Stomach smooth muscle (tissue), 2 donors: ENCODE data around the gene FOXD2.

Source experiments
- H3K27ac ChIP-seq: one replicate; pipeline ENCODE4 v1.7.0; 2013; ENCODE audit warnings: mild to moderate bottlenecking, low read length, inconsistent platforms
- H3K27me3 ChIP-seq, 2 donors: one replicate each; pipeline ENCODE4 v1.7.0; 2013; ENCODE audit warnings: low read length in 2 of 2; ENCODE audit not compliant: insufficient read depth in 2 of 2, control insufficient read depth in 1 of 2
- H3K36me3 ChIP-seq, 2 donors: one replicate each; pipeline ENCODE4 v1.7.0; 2013; ENCODE audit warnings: low read length in 2 of 2; ENCODE audit not compliant: control insufficient read depth in 2 of 2, insufficient read depth in 2 of 2
- H3K4me1 ChIP-seq: one replicate; pipeline ENCODE4 v1.7.0; 2013; ENCODE audit warnings: low read length; ENCODE audit not compliant: control insufficient read depth, insufficient read depth
- H3K4me3 ChIP-seq, 2 donors: one replicate each; pipeline ENCODE4 v1.7.0; 2013; ENCODE audit warnings: low read length in 2 of 2
- H3K9ac ChIP-seq, 2 donors: one replicate each; pipeline ENCODE4 v1.7.0; 2013; ENCODE audit warnings: low read length in 2 of 2, mild to moderate bottlenecking in 1 of 2
- H3K9me3 ChIP-seq, 2 donors: one replicate each; pipeline ENCODE4 v1.7.0; 2013; ENCODE audit warnings: low read length in 2 of 2; ENCODE audit not compliant: control insufficient read depth in 2 of 2
- donor health status: healthy.
- donor health status: Pancreatic carcinoma.

Gene FOXD2

DNA sequence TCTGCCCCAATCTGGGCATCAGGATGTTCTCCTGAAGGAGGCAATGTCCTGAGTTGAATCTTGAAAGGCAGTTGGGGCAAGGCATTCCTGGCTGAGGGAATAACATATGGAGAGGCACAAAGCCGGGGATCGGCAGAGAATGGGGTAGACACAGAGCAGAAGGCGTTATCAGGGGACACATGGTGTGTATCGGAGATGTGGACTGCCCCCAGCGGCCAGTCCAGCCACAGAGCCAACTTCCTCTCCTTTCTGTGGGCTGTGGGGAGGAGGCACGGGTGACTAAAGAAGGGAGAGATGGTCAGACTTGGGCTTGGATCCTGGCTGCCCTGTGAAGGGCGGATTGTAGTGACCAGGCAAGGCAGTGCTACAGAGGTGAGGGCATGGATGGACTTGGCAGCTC is 32.1 kb downstream of the FOXD2 start:
- Histone ChIP-seq H3K36me3 (no peaks in the 10 kb centered on the region), H3K4me3 (no peak overlapping the region), H3K4me1 (no peaks in the 10 kb centered on the region), H3K27me3 (peaks cover 14 to 18% of the 10 kb centered on the region in 2 donors), H3K9ac (no peak overlapping the region), H3K9me3 (no peaks in the 10 kb centered on the region), H3K27ac (no peak overlapping the region)

DNA sequence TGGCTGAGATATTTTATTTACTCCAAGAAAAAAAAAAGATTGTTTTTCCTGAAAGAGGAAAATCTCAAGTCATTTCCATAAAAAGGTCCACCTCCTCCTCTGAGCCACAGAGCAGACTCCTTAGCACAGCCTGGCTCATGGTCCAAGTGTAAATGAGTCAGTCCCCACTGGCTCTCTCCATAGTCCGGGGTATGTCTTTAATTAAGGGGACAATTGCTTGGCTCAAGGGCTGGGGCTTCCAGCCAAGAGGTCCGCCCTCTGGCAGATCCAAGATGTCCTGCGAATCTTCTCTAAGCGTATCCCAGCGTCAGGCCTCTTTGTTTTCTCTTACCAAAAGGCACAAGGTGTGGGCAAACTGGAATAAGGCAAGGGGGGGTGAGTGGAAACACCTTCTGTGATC is 33.3 kb downstream of the FOXD2 start:
- no peaks in the 10 kb centered on the region for H3K36me3 ChIP-seq
- H3K4me1 ChIP-seq: no peaks in the 10 kb centered on the region
- H3K4me3 ChIP-seq: no peak overlapping the region
- no peaks in the 10 kb centered on the region for H3K9me3 ChIP-seq
- no peak overlapping the region for H3K9ac ChIP-seq
- no peak overlapping the region for H3K27ac ChIP-seq
- peaks cover 14 to 18% of the 10 kb centered on the region in 2 donors for H3K27me3 ChIP-seq

DNA sequence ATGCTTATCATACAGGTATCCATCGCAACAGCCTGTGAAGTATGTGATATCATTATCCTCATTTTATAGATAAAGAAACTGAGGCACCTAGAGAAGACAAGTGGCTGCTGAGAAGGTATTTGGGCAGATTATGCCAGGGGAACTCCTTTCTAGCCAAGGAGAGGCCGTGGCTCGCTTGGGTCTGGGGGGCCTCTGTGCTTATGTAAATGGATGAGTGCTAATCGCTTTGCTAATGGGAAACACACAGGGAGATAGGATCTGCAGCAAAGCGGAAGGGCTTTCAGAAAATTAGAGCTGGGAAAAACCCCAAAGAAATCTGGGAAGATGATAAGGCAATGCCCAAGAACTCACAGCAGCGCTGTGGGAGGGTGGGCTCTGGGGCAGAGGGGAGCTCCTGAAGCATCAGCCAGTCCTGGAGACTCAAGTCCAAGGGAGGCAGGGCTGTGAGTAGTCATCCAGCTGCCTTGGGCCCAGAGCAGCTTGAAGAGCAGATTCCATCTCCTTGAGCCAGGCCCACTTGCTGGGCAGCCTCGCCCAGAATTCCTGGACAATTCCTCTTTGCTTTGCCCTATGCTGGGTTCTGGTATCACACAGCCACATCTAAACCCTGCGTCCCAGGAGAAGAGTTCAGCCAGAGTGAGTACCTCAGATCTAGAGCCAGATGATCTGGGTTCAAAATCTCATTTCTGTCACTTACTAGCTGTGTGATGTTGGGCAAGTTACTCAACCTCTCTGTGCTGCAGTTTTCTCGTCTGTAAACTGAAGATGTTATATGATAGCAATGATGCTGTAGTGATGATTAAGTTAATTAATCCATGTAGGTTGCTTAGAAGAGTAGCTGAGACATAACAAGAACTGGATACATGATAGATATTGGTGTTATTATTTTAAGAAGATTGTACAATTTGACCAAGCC is 36.7 kb downstream of the FOXD2 start:
- Histone ChIP-seq H3K36me3 (no peaks in the 10 kb centered on the region), H3K9ac (no peak overlapping the region), H3K4me3 (no peak overlapping the region), H3K27ac (no peak overlapping the region), H3K4me1 (peaks cover 8% of the 10 kb centered on the region), H3K9me3 (no peaks in the 10 kb centered on the region), H3K27me3 (peaks cover 6 to 9% of the 10 kb centered on the region in 2 donors)

DNA sequence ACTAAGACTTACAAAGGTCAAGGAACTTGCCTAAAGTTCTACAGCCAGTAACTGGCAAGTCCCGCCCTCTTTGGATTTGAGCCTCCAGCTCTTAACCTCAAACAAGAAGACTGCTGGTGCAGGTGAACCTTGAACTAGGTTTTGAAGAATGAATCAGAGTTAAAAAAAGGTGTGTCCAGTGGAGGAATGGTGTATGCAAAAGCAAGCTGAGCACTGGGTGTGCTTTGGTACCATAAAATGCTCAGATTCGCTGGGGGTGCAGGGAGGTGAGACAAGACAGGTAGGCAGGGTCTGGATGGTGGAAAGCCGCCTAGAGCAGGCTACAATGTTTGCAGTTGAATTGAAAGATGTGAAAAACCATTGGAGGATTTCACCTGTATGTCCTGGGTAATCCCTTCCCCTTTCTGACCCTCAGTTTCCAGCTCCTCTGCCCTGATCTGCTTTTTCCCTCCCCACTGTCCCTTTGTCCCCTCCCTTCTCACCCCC is 39.8 kb downstream of the FOXD2 start:
- Histone ChIP-seq H3K4me1 (peaks cover 8% of the 10 kb centered on the region), H3K27ac (no peak overlapping the region), H3K9me3 (no peaks in the 10 kb centered on the region), H3K9ac (no peak overlapping the region), H3K27me3 (peaks cover 0 to 2% of the 10 kb centered on the region in 2 donors), H3K36me3 (no peaks in the 10 kb centered on the region), H3K4me3 (no peak overlapping the region)

DNA sequence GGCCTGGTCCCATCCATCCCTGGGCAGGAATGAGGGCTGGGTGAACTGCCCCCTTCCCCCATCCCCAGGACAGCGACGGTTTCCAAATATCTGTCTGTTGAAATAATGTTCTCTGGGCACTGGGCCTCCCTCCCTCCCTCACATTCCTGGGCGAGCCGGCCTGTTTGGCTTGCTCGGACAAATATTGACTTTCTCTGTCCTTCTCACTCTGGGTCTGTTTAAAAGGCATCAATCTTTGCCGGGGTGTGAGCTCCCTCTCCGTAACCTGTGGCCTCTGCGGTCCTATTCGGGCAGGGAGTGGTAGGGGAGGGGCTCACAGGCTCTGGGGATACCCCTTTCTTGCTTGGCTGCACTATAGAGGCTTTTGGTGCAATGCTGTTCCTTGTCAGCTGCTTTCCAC is 40.2 kb downstream of the FOXD2 start:
- Histone ChIP-seq H3K9me3 (no peaks in the 10 kb centered on the region), H3K36me3 (no peaks in the 10 kb centered on the region), H3K9ac (no peak overlapping the region), H3K27ac (no peak overlapping the region), H3K27me3 (no peaks in the 10 kb centered on the region), H3K4me3 (no peak overlapping the region), H3K4me1 (peaks cover 8% of the 10 kb centered on the region)

DNA sequence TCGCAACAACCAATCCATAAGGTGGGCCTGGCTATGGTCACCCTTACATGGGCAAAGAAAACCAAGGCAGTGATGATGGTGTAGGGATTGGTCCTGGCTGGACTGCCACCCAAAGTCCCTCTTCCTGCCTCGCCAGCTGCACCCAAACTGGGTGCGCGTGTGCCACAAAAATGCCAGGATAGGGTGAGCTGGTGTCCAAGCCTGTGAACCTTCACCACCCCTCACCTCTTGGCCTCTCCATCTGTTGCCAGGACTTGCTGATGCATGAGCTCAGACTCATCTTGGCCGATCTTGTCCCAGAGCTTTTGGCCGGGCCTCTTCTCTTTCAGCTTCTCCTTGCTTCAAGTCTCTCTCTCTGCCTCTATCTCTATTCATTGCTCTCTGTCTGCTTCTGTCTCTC is 41.8 kb downstream of the FOXD2 start:
- no peak overlapping the region for H3K27ac ChIP-seq
- no peaks in the 10 kb centered on the region for H3K36me3 ChIP-seq
- H3K27me3 ChIP-seq: peaks cover 0 to 4% of the 10 kb centered on the region in 2 donors
- H3K9me3 ChIP-seq: no peaks in the 10 kb centered on the region
- H3K9ac ChIP-seq: no peak overlapping the region
- no peak overlapping the region for H3K4me3 ChIP-seq
- peaks cover 8% of the 10 kb centered on the region for H3K4me1 ChIP-seq

DNA sequence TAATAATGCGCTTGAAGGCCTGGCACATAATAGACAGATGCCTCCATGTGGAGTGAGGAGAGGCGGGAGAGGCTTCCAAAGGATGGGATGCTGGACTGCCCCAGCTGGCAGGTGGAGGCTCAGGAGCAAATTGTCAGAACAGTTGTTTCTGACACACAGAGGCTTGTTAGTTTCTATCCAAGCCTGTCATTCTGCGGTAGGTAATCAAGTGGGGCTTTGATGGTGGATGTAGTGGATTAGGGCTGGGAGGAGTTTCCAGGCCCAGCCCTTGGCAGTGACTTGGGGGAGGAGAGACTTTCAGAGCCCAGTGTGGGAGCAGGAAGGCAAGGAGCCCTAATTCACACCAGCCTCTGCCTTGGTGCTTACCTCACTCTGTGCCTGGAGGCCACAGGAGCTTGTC is 44.1 kb downstream of the FOXD2 start:
- Histone ChIP-seq H3K27ac (no peak overlapping the region), H3K36me3 (no peaks in the 10 kb centered on the region), H3K4me3 (no peak overlapping the region), H3K4me1 (peaks cover 8% of the 10 kb centered on the region), H3K27me3 (peaks cover 0 to 4% of the 10 kb centered on the region in 2 donors), H3K9ac (no peak overlapping the region), H3K9me3 (no peaks in the 10 kb centered on the region)

DNA sequence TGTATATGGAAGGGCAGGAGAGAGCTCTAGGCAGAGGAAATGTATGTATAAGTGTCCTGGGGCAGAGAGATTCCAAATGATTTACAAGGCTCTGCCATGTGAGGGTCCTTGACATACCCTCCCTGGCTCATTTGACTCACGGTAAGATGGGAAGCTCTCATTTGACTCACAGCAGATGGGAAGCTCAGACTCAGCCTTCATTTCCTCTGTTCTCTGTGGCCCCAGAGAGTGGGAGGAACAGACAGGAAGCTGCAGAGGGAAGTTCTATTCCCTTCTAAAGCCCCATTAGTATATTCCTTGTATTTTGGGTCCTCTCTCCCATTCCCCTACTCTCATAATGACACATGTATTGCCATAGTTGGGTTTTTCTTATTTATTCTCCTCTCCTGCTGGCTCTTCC is 44.9 kb downstream of the FOXD2 start:
- no peak overlapping the region for H3K9ac ChIP-seq
- peaks cover 7% of the 10 kb centered on the region for H3K4me1 ChIP-seq
- H3K27me3 ChIP-seq: peaks cover 0 to 4% of the 10 kb centered on the region in 2 donors
- H3K36me3 ChIP-seq: no peaks in the 10 kb centered on the region
- no peaks in the 10 kb centered on the region for H3K9me3 ChIP-seq
- H3K27ac ChIP-seq: no peak overlapping the region
- no peak overlapping the region for H3K4me3 ChIP-seq

DNA sequence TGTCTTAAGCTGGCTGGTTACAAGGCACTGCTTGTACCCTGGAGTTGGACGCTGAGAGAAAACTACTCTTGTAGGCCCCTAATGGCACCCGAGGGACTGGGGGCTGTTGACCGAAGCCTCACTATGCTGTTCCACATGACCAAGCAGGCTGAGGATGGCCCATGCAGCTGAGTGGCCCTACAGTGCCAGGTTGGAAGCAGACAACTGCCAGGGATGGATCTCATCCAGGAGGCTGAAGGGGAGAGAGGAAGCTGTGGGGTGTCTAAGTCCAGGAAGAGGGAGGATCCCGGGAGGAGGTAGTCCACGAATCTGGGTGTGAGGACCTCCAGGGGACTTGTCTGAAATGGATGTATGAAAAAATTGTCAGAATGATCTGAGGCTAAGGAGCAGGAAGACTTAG is 45.8 kb downstream of the FOXD2 start:
- Histone ChIP-seq H3K27ac (no peak overlapping the region), H3K36me3 (no peaks in the 10 kb centered on the region), H3K27me3 (peaks cover 0 to 6% of the 10 kb centered on the region in 2 donors), H3K9ac (no peak overlapping the region), H3K4me1 (no peaks in the 10 kb centered on the region), H3K9me3 (no peaks in the 10 kb centered on the region), H3K4me3 (no peak overlapping the region)

DNA sequence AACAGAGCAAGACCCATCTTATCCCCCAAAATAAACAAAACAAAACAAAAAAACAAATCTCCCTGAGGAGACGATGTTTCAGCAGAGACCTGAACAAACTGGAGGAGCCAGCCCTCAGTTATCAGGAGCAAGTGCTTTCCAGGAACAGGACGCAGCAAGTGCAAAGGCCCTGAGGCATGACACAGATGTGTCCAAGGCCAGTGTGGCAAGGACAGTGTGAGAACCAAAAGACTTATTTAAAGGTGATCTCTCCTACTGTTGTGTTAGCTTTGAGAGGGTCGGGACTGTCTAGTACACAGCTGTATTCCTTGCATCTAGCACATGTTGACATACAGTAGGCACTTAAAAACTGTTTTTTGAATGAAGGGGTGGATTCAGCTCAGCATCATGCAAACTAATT is 48.0 kb downstream of the FOXD2 start:
- H3K4me1 ChIP-seq: no peaks in the 10 kb centered on the region
- H3K9me3 ChIP-seq: no peaks in the 10 kb centered on the region
- H3K36me3 ChIP-seq: no peaks in the 10 kb centered on the region
- H3K27ac ChIP-seq: no peak overlapping the region
- no peak overlapping the region for H3K9ac ChIP-seq
- peaks cover 0 to 15% of the 10 kb centered on the region in 2 donors for H3K27me3 ChIP-seq
- H3K4me3 ChIP-seq: no peak overlapping the region

DNA sequence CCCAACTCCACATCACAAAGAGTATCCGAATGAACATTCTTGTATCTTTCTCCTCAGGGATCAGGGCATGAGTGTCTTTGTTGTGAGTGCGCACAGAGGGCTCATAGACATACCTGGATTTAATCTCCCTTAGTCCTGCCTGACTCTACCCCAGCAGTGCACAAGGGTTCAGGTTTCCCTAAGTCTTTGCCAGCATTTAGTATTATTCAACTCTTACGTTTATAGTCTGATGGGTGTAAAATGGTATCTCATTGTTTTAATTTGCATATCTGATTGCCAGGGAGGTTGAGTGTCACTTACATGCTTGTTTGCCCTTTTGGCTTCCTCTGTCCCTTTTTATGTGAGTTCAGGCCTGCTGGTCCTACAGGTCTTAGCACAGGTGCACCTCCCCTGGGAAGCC is 49.5 kb downstream of the FOXD2 start:
- Histone ChIP-seq H3K27me3 (peaks cover 2 to 17% of the 10 kb centered on the region in 2 donors), H3K36me3 (no peaks in the 10 kb centered on the region), H3K9me3 (no peaks in the 10 kb centered on the region), H3K4me1 (no peaks in the 10 kb centered on the region), H3K27ac (no peak overlapping the region), H3K4me3 (no peak overlapping the region), H3K9ac (no peak overlapping the region)
